GM19240 (cell line): ENCODE measurements around the gene NEDD8.

Experiments used
- DNase-seq: peaks from one replicate; pipeline ENCODE4 v3.0.0; 2011; ENCODE audit warnings: low spot score; ENCODE audit not compliant: insufficient read length

The NEDD8 gene

DNA sequence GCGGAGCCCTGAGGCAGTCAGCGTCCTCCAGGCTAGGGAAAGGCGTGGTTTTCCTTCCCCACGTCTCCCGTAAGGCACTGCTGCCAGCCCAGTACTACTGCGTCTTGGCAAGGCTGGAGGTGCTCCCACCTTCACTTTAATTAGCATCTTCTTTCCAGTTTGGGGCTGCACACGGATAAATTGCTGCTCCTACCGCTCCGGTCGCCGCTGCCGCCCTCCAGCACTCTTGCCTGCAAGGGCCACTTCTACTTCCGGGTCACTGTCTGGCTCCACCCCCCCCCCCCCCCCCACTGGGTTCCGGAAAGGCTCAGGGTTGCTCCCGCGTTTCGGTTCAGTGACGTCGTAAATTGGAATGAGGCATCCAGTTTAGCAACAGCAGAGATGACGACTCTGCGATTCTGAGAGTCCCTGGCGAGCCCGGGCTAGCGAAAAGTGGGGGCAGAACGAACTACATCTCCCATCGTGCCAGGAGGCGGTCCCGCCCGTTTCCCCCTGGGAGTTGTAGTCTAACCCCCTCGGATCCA is at the start of gene NEDD8:
TSS of gene NEDD8 (minus strand) at position 247 of the 524 bp plus-strand sequence. CDS start at position 147, 100 bp downstream.
- peak; percentile 58 for DNase-seq

DNA sequence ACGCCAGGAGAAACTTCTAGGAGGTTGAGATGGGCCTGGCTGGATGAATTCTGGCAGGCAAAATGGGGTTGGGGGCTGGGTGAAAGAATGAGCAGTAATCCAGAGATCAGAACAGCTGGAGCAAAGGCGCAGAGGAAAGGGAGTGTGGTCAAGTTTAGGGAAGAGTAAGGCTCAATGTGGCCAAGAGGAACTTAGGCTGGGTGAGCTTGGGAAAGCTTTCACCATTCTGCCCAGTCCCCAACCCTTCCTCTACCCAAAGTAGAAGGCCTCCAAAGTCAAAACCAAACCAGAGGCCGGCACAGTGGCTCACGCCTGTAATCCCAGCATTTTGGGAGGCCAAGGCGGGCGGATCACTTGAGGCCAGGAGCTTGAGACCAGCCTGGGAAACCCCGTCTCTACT is 49.5 kb upstream of the NEDD8 start:
- DNase-seq, result no peak

DNA sequence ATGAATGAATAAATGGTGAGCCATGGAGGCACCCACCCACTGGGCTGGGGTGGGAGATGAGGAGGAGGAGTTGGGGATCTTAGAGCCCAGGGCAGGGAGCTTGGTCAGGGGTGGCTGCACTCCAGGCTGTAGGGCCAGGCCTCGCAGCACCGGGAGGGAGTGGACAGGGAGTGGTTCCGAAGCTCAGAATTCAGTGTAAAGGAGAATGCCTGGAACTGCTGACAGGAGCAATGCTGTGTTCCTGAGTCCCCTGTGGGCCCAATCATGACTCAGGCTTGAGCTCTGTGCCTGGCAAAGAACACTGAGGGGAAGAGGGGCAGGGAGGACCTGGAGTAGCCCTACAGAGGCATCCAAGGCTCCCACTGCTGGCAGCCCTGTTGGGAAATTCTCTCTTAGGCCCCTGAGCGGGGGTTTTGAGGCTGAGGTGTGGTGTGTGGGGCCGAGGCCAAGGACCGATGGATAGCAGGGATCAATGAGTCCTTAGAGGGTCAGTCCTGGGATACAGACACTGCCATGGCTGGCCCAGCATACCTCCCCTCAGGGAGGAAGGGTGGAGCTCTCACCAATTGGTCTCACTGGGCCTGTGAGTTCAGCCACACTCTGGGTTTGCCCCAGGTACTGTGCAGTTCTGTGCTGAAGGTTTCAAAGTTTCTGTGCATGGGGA is 48.8 kb upstream of the NEDD8 start:
- DNase-seq, result no peak

DNA sequence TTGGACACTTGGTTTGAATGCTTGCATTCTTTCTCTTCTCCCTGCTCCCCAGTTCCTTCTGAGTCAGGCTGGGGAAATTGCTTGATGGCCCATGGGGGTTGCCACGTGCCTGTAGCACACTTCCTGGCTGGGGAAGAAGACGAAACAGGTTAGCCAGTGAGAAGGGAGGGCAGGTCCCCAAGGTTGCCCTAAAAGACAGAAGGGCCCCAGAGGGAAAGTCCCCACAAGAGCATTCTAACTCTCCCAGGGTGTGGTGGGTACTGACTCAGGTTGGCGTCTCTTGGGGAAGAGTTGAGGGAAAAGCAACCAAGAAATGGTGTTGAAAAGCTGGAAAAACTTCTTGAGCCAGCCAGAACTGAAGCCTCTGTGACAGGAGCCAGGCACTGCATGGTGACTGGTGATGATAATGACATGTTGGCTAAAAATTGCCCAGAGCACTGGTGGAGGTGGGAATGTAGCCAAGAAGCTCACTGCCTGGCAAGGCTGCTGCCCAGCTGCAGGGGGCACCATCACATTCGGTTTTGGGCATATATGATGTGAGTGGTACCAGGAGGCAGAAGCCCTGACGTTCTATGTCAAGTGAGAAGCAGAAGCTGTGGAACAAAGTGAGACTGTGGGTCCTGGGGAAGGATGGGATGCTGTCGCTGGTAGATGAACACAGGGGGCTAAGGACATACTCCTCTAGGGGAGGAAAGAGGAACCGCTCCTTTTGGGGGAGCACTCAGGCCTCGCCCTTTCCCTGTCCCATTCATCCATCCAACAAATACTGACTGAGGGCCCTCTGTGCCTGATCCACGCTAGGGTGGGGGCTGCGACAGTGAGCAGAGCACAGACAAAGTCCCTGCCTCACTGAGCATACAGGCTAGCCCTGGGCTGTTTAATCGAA is 47.4 kb upstream of the NEDD8 start:
- no peak for DNase-seq

DNA sequence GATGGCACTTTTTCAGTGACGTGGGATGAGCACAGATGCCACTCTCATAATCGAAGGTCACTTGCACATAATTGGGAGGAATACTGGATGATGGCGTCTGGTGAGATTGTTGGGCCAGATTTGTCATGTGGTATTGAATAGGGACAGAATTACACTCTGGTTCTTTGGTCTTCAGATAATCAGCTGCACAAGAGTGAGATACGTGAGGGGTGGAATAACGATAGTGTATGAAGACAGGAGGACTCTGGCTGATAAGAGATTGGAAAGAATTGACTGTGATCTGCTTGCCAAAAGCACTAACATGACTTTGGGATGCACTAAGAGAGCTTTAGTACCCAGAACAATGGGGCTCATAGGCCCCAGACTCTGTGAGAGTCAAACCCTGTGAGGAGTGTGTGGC is 46.3 kb upstream of the NEDD8 start:
- no peak for DNase-seq

DNA sequence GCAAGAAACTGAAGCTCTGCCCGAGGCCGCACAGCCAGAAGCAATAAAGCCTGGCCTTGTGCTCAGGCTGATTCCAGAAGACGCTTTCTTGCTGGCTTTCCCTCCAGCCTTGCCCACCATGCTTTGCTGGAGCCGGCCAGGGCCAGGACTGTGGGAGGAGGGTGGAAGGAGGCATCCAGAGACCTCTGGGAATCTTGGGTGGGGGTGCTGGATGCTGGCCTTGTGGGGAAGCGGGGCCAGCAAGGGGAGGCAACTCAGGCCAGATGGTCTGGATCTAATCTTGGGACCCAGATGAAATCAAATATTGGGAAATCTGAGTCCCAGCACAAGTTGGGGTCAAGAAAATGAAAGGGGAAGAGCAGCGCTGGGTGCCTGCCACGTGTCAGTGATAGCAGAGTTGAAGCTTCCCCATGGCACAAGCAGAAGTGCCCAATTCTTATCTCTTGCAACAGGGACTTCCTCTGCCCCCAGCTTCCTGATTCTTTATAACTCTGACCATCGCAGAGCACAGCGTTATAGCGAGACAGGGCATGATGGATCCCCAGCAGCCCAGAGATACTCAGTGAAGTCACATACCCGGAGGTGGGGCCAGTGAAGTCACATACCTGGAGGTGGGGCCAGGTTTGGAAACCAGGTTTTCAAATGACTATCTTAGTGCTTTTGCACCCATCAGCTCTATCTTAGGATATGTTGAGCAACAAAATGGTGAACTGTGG is 45.6 kb upstream of the NEDD8 start:
- DNase-seq, result no peak

DNA sequence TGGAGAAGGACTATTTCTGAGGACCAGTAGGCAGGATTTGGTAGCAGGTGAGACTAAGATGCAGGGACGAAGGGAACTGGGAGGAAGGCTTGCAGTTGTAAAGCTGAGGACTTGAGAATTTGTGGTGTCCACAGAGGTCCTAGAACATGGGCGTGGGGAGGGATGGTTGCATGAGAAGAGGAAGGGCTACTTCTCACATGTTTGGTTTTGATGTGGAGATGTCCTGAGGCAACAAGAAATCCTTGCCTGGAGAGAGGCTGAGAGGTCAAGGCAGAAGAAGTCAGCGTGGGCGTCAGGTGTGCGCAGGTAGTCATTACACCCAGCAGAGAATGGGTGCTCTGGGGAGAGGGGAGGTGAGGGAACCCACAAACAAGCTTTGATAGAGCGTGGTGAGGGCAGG is 44.9 kb upstream of the NEDD8 start:
- no peak for DNase-seq

DNA sequence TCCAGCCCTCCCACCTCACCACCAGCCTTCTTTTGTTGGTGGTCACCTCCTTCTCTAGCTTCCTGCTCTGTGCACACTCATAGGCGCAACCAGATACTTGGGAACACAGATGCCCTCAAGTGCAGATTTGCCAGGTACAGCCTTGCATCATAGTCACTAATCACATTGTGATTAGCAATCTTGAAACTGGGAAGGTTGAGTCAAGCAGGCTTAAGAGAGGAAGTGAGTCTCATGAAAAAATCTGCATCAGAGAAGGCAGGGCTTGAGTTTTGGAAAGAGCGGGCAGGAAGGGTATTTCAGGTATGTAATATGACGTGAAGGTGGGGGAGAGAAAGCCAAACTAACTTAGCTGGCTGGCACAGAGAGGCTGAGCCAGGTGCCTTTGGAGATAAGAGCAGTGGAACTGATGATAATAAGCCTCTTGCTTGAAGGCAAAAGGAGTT is 42.0 kb upstream of the NEDD8 start:
- DNase-seq, result peak; percentile 64

DNA sequence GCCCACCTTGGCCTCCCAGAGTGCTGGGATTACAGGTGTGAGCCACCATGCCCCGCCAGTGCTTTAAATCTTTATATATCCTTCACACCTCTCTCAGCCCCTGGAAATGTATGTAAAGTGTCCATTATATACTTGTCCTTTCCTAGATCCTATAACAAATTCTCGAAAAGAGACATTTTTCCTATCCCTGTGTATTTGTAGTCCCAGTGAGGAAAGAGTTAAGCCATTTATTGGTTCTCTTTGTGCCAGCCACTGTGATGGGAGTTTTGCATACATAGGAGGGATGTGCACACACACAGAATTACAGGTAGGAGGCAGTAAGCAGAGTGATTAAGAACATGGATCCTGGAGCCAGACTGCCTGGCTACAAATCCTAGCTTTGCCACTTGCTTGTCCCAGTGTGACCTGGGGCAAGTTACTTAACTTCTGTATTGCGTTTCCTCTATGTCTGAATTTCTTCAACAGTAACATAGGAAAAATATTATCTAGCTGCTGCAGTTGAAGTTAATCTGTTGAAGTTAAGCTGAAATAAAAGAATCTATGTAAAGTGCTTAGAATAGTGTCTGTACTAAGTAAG is 41.3 kb upstream of the NEDD8 start:
- no peak for DNase-seq

DNA sequence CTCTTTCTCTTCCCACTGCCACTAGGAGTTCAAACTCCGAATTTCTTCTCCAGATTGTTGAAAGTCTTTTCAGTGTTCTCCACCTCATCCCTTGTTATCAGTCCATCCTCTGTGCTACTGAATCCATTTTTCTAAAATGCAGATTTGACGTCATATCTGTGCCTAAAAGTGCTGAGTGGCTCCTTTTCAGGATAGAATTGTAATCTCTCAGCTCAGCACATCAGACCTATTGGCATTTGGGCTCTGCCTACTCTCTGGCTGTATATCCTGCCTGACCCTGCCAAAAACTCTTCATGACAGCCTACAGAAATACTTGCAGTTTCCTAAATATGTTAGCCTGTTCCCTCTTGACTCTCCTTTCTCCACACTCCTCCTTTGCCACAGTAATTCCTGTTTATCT is 40.3 kb upstream of the NEDD8 start:
- no peak for DNase-seq

DNA sequence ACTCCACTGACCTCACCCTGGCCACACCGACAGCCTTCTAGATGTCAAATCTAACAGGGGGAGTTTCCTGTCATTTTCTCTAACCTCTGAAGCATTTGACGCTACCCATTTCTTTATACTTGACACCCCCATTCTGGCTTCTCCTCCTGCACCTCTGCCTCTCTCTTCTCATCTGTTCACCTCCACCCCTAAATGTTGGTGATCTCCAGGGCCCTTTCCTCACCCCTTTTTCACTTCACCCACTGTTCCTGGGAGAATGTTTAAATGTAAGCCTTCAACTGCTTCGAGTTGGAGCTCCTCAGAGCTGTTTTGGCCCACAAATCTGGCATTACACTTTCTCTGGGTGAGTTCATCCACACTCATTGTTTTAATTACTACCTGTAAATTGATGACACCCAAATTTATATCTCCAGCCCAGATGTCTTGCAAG is 39.7 kb upstream of the NEDD8 start:
- DNase-seq, result no peak

DNA sequence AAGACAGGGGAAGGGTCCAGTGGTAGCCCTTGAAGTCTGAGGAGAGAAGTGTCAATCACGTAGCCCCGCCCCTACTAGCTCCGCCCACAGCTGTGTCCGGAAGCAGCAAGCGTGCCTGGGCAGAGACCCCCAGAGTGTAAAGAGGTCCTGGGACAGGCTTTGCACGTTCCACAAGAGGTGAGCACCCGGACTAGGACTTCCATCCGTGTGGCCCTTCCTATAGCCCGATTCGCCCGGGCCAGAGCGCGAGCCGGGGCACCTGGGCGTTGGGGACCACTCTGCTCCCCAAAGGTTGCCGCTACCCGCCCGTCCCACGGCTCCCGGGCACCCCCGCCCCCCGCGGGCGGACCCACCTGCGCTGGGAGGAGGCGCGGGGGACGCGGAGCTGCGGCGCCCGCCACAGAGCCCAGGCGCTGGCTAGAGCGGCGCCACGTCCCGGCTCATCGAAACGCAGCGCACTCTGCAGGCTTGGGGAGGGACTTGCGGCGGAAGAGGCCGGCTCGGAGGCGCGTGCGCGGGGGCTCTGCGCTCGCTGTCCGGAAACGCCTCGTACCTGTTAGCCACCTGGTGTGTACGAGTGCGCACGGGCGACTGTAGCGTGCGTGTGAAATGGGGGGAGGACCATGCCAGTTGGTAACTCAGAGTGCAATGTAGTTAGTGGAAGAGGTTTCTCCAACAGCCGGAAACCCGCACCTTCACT is 39.1 kb upstream of the NEDD8 start, which contains the start of gene RABGGTA:
TSS of gene RABGGTA (minus strand) at position 464 of the 700 bp plus-strand sequence. CDS start 482 bp downstream, outside the sequence.
- DNase-seq, result peak; percentile 93

DNA sequence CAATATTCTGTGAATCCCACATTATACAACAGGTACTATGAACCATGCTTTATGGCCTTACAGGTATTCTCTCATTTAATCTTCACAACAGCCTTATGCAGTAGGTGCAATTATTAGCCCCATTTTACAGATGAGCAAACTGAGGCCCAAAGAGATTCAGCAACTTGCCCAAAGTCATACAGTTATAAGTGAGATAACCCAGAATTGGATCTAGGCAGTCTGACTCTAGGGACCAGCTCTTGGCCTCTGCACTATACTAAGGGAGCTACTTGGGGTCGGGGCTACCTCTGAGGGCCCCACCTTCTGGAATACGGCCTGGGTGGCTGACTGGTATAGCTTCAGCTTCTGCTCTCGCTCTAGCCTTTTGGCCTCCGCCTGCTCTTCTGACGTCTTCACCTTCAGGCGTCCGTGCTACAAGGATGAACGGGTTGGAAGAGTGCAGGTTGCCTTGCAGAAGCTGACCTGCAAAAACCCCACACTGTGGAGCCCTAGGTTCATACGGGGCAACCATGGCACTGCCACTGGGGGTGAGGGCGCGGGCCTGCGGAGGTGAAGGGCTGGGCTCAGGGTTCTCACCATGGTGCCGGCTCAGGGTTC is 38.5 kb upstream of the NEDD8 start:
- no peak for DNase-seq

DNA sequence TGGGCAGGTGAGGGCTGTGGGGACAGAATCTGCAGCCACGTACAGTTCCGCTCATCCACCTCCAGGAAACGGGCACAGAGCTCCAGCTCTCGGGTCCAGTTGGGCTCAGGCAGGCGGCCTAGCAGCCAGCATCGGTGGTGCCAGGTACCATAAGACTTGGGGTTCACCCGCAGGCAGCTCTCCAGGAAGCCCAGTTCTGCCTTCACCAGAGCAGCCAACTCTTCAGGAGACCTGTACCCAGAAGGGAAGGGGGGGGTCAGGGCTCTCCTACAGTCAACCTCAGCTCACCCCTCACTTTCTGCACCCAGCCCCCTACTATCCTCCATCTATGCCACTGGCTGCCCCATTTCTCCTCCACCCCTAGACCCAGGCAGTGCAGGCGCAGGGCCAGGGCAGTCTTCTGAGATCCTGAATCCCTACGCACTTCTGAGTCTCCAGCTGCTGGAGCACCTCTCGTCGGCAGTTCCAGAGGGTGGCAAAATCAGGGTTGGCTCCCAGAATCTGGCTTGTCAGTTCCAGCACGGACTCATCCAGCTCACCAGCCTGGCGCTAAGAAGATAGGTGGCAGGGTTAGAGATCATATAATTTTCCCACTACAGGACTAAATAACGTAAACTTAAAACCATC is 37.9 kb upstream of the NEDD8 start:
- no peak for DNase-seq

DNA sequence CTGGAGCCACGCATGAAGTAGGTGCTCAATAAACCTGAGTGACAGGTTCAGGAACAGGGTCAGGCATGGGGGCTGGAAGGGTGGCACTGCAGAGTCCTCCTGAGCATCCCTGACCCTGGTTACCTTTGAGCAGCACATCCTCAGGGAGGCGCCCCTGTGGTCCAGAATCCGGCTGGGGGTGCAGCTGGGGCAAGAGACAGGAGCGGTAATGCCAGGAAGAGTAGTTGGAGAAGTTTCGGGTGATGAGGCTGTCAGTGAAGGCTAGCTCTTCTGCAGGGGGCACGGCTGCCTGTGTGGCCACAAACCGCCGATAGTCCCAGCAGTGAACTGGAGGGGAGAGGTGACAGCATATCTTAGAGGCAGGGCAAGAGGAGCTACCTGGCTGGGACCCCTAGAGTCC is 37.2 kb upstream of the NEDD8 start:
- DNase-seq, result no peak

DNA sequence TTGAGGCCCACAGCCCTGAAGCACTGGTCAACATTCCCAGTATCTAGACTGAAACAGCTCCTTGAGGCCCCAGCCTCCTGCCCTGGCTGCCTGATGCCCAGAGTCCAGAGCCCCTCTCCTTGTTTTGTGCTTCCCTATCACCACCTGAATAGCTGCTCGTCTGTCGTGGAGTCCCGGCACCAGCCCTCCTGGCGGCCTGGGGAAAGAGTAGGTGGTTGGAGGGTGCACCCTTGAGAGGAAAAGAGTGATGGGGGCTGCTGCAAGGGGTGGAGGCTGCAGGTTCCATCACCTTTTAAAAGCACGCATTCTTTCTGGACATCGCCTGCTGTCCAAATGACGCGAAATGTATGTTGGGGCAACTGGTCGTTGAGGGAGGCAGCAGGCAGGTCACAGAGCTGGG is 36.1 kb upstream of the NEDD8 start:
- no peak for DNase-seq

DNA sequence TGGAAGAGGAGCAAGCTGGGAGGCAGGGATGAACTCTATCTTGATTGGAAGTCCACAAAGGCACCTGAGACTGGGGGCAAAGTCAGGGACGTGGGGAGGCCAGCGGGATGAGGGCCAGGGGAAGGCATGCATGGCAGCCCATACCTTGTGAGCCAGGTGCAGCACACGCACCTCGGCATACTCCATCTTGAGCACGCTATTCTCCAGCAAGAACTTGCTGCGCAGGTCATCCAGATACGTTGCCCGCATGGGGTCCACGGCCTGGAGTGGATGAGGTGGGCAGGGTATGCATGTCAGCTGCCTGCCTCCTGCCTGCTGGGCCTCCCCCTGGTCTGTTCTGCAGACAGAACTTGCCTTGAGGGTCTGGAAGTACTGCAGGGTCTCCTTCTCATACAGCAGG is 35.3 kb upstream of the NEDD8 start:
- DNase-seq, result no peak

DNA sequence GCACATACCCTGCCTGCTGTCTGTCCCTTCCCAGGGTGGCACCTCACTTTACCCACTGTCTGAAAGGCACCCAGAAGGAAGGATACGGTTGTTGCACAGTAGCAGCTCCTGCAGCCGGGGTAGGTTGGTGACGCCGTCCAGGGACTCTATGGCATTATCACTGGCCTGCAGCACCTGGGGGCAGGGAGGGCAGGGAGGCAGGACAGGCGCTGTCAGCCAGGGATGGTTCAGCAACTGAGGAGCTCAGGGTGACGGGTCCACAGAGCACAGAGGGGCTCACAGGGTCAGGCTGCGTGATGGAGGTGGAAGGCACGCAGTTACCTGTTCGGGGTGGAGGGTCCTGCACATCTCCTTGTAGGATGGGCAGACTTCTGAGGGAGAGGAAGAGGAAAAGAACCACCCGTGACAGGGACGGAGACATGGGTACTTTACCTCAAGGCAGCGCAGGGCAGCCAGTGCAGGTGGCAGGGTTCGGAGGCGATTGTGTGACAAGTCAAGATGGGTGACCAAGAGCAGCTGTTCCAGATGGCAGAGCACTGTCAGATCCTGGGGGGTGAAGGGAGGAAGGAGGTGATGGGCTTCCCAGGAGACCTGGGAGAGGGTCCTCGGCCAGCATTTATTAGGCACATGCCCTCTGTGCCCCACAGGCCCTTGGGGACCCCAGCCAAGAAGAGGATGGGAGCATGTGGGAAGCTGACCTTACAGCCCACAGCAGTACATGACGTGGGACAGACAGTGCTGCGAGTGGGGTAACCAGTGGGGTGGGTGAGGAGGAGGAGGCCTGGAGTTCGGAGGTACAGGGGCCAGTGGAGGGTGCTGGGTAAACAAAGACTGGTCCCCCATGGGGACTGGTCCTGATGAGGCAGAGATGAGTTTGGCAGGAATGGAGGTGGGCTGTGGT is 34.4 kb upstream of the NEDD8 start:
- no peak for DNase-seq

DNA sequence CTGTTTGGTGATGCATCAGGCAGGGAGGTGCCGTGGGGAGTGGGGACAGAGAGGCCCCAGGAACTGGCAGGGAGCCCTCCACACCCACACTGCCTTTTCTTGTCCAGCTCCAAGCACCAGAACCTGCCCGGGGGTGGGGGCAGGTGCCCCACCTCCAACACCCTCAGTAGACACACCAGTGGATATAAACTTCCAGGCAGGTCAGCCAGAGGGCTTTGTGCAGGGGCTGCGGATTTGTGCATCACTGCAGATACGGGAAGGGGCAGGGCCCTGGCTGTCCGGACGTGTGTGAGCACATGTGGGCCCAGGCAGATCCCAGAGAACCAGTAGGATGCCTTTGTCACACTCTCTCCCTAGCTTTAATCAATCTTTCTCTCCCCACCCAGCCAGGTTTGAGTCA is 32.1 kb upstream of the NEDD8 start:
- DNase-seq, result no peak
